Common myeloid progenitor, CD34-positive (primary cell): Measurements from ENCODE around the gene PKMYT1.
A peak's percentile ranks its signal among the peaks of the same experiment; 100 is the strongest.

Experiments used
- CTCF ChIA-PET: fragments of 350-600 bp; sonication (Branson Sonifier 250); formaldehyde crosslinking; loops from one replicate; lab custom pipeline; 2021; ENCODE audit warnings: antibody characterized with exemption; lab: Charles Lee
- POLR2A ChIA-PET: fragments of 350-600 bp; sonication (Branson Sonifier 250); formaldehyde crosslinking; loops from one replicate; lab custom pipeline; 2021; ENCODE audit warnings: antibody characterized with exemption; lab: Charles Lee
- DNase-seq, 3 donors: peaks; one replicate each; pipeline versions ENCODE4 v3.0.0 to v3.0.0-alpha.2; 2013
- H3K27ac ChIP-seq, 2 experiments: 1 replicate in 1 of 2; 2 replicates in 1 of 2; pipeline ENCODE4 v1.7.0; 2013; ENCODE audit warnings: inconsistent platforms in 2 of 2, low read length in 2 of 2, mild to moderate bottlenecking in 2 of 2, low read depth in 1 of 2, moderate library complexity in 1 of 2; ENCODE audit not compliant: severe bottlenecking in 2 of 2, insufficient read depth in 1 of 2, poor library complexity in 1 of 2
- H3K27me3 ChIP-seq, 5 experiments: replicated peaks in 2 of 5; 1 replicate in 3 of 5; 2 replicates in 2 of 5; pipeline versions ENCODE4 v1.6.1 to v1.7.0; 2013; ENCODE audit warnings: low read length in 4 of 5, mild to moderate bottlenecking in 2 of 5, moderate library complexity in 2 of 5, inconsistent platforms in 1 of 5; ENCODE audit not compliant: insufficient read depth in 5 of 5, control insufficient read depth in 4 of 5
- H3K36me3 ChIP-seq, 4 experiments: 1 replicate in 2 of 4; 2 replicates in 2 of 4; pipeline versions ENCODE4 v1.6.1 to v1.7.0; 2013; ENCODE audit warnings: low read length in 3 of 4, control low read depth in 1 of 4, mild to moderate bottlenecking in 1 of 4; ENCODE audit not compliant: control insufficient read depth in 4 of 4, insufficient read depth in 4 of 4
- H3K4me1 ChIP-seq, 4 experiments: 1 replicate in 3 of 4; 2 replicates in 1 of 4; pipeline versions ENCODE4 v1.6.1 to v1.7.1; 2013; ENCODE audit warnings: low read length in 3 of 4, mild to moderate bottlenecking in 3 of 4, control low read depth in 1 of 4, inconsistent platforms in 1 of 4, moderate library complexity in 1 of 4; ENCODE audit not compliant: control insufficient read depth in 4 of 4, insufficient read depth in 4 of 4; ENCODE audit errors: control extremely low read depth in 1 of 4
- H3K4me3 ChIP-seq, 7 experiments: 1 replicate in 4 of 7; 2 replicates in 3 of 7; pipeline versions ENCODE4 v1.5.1 to v1.7.0; 2013; ENCODE audit warnings: mild to moderate bottlenecking in 7 of 7, low read length in 6 of 7, moderate library complexity in 6 of 7, inconsistent platforms in 2 of 7, low read depth in 2 of 7, control low read depth in 1 of 7; ENCODE audit not compliant: insufficient read depth in 4 of 7, control insufficient read depth in 1 of 7; ENCODE audit errors: extremely low read depth in 1 of 7
- H3K9me3 ChIP-seq, 5 experiments: 1 replicate in 4 of 5; 2 replicates in 1 of 5; pipeline versions ENCODE4 v1.6.1 to v1.7.1; 2013; ENCODE audit warnings: low read length in 4 of 5, mild to moderate bottlenecking in 2 of 5, inconsistent platforms in 1 of 5, low read depth in 1 of 5, moderate library complexity in 1 of 5; ENCODE audit not compliant: control insufficient read depth in 4 of 5, insufficient read depth in 2 of 5; ENCODE audit errors: control extremely low read depth in 1 of 5
- WGBS: methylation state at CpG from one replicate; pipeline ENCODE4 v1.1.5; 2013; ENCODE audit not compliant: insufficient coverage; 5-methylcytosine and 5-hydroxymethylcytosine counted together

The PKMYT1 gene

GRCh38 chr16:3026609-3027488 is 46.6 kb upstream of the PKMYT1 start:
- 95% methylated on average over 22 of the region's 24 CpGs for WGBS
- DNase-seq, result no peak
- ChIA-PET CTCF (interaction anchor here (0.9 to 12.5 kb wide), 13 partner anchors 6 to 80 kb away, joined by 3 to 197 read pairs (median 10); partner anchors contain the start of genes BICDL2, CLDN6, CLDN9 and HCFC1R1), POLR2A (interaction anchor here (1.4 to 1.6 kb wide), 2 partner anchors 9 to 23 kb away, joined by 5 to 7 read pairs; partner anchors contain the start of gene CLDN6)
- no peak overlapping the region for H3K27ac ChIP-seq
- no peak overlapping the region for H3K4me3 ChIP-seq
- H3K36me3 ChIP-seq, result peaks cover 5 to 22% (median 19%) of the 10 kb centered on the region in 4 experiments
- H3K9me3 ChIP-seq, result no peaks in the 10 kb centered on the region
- H3K27me3 ChIP-seq, result peaks cover 0 to 35% (median 21%) of the 10 kb centered on the region in 5 experiments
- peaks cover 0 to 45% (median 43%) of the 10 kb centered on the region in 4 experiments for H3K4me1 ChIP-seq

- H3K27ac ChIP-seq, result no peak overlapping the region
- ChIA-PET POLR2A (no interaction called here), CTCF (interaction anchor here (0.9 to 12.5 kb wide), 6 partner anchors 5 to 34 kb away, joined by 3 to 197 read pairs (median 52); partner anchors contain the start of genes BICDL2, CLDN6, HCFC1R1 and MMP25)
- H3K4me1 ChIP-seq, result peaks cover 0 to 54% (median 52%) of the 10 kb centered on the region in 4 experiments
- no peak for DNase-seq
- 97% methylated on average over 8 of the region's 8 CpGs for WGBS
- no peak overlapping the region for H3K4me3 ChIP-seq
- peaks cover 5 to 22% (median 19%) of the 10 kb centered on the region in 4 experiments for H3K36me3 ChIP-seq
- peaks cover 0 to 27% (median 21%) of the 10 kb centered on the region in 5 experiments for H3K27me3 ChIP-seq
- no peaks in the 10 kb centered on the region for H3K9me3 ChIP-seq
Measured at GRCh38 chr16:3026003-3026378, 45.7 kb upstream of the PKMYT1 start.

GRCh38 chr16:3025032-3026002 is 45.1 kb upstream of the PKMYT1 start:
- Histone ChIP-seq H3K4me1 (peaks cover 0 to 60% (median 58%) of the 10 kb centered on the region in 4 experiments), H3K27ac (no peak overlapping the region), H3K9me3 (no peaks in the 10 kb centered on the region), H3K4me3 (no peak overlapping the region), H3K36me3 (peaks cover 5 to 22% (median 19%) of the 10 kb centered on the region in 4 experiments), H3K27me3 (peaks cover 0 to 20% (median 15%) of the 10 kb centered on the region in 5 experiments)
- ChIA-PET CTCF (interaction anchor here (1.1 to 12.5 kb wide), 5 partner anchors 8 to 34 kb away, joined by 4 to 197 read pairs (median 6); partner anchors contain the start of genes BICDL2 and MMP25), POLR2A (no interaction called here)
- WGBS, result 97% methylated on average over 17 of the region's 18 CpGs
- no peak for DNase-seq

- Histone ChIP-seq H3K9me3 (no peaks in the 10 kb centered on the region), H3K36me3 (peaks cover 5 to 22% (median 19%) of the 10 kb centered on the region in 4 experiments), H3K27ac (peak within 1 kb of the TSS; percentile 81 to 90), H3K4me1 (peaks cover 0 to 61% (median 57%) of the 10 kb centered on the region in 4 experiments), H3K27me3 (peaks cover 0 to 6% (median 4%) of the 10 kb centered on the region in 5 experiments), H3K4me3 (peak within 1 kb of the TSS; percentile 16 to 82 (median 77))
- DNase-seq, result peak; percentile 98
- ChIA-PET POLR2A (no interaction called here), CTCF (interaction anchor here (1.3 to 12.5 kb wide), 6 partner anchors 7 to 21 kb away, joined by 3 to 197 read pairs (median 53); no protein-coding TSS in a partner anchor)
- whole genome bisulfite sequencing, result under 1% methylated on average over 58 of the region's 69 CpGs
Measured at GRCh38 chr16:3023669-3024478, 43.6 kb upstream of the PKMYT1 start, which contains the start of the genes HCFC1R1 and THOC6. Gene HCFC1R1 (minus strand): TSS chr16:3023942. CDS start chr16:3023941, 1 bp downstream. Gene THOC6 (plus strand): TSS chr16:3024035. CDS start chr16:3024327, 292 bp downstream.

GRCh38 chr16:3023415-3023668 is 43.1 kb upstream of the PKMYT1 start:
- POLR2A ChIA-PET, result interaction anchor here (3.5 kb wide), 1 partner anchor 16 kb away, joined by 15 read pairs; no protein-coding TSS in a partner anchor
- WGBS, result 36% methylated on average over 3 of the region's 6 CpGs
- H3K4me3 ChIP-seq, result peak overlapping the region; percentile 16 to 82 (median 77)

More at GRCh38 chr16:3023415-3023668, 43.1 kb upstream of the PKMYT1 start:
- Histone ChIP-seq H3K27me3 (peaks cover 0 to under 1% (median 0%) of the 10 kb centered on the region in 5 experiments), H3K36me3 (peaks cover 5 to 22% (median 19%) of the 10 kb centered on the region in 4 experiments), H3K4me1 (peaks cover 0 to 60% (median 57%) of the 10 kb centered on the region in 4 experiments), H3K9me3 (no peaks in the 10 kb centered on the region), H3K27ac (peak overlapping the region in 1 of 2 experiments; percentile 90)
- CTCF ChIA-PET, result interaction anchor here (1.4 to 6.4 kb wide), 4 partner anchors 8 to 19 kb away, joined by 3 to 101 read pairs (median 52); no protein-coding TSS in a partner anchor
- no peak for DNase-seq
